AG04449 (cell line): ENCODE measurements around the gene ZNF439.
A peak's percentile ranks its signal among the peaks of the same experiment; 100 is the strongest.

Source experiments
- CTCF ChIA-PET: fragments of 350-600 bp; formaldehyde crosslinking; extraction: SDS; loops from one replicate; lab custom pipeline; 2021; ENCODE audit warnings: antibody characterized with exemption; lab: Yijun Ruan, JAX
- POLR2A ChIA-PET: fragments of 400-600, 350-600 bp; formaldehyde crosslinking; extraction: SDS; loops from one replicate; lab custom pipeline; 2020; ENCODE audit warnings: antibody characterized with exemption, inconsistent platforms; lab: Yijun Ruan, JAX
- DNase-seq: peaks from one replicate; pipeline ENCODE4 v3.0.0-alpha.2; 2010; ENCODE audit warnings: low read depth, low spot score
- H3K4me3 ChIP-seq: 2 replicates; pipeline ENCODE4 v1.5.1; 2011; ENCODE audit warnings: low read depth, mild to moderate bottlenecking, control low read depth, low read length
- TF ChIP-seq, protein P1 (sequence below): IDR thresholded peaks from one replicate; pipeline ENCODE4 v1.5.1; 2011; ENCODE audit warnings: mild to moderate bottlenecking, moderate library complexity, low read length, control low read depth, inconsistent platforms; ENCODE audit not compliant: insufficient read depth; ENCODE audit errors: missing control alignments

The ZNF439 gene

DNA sequence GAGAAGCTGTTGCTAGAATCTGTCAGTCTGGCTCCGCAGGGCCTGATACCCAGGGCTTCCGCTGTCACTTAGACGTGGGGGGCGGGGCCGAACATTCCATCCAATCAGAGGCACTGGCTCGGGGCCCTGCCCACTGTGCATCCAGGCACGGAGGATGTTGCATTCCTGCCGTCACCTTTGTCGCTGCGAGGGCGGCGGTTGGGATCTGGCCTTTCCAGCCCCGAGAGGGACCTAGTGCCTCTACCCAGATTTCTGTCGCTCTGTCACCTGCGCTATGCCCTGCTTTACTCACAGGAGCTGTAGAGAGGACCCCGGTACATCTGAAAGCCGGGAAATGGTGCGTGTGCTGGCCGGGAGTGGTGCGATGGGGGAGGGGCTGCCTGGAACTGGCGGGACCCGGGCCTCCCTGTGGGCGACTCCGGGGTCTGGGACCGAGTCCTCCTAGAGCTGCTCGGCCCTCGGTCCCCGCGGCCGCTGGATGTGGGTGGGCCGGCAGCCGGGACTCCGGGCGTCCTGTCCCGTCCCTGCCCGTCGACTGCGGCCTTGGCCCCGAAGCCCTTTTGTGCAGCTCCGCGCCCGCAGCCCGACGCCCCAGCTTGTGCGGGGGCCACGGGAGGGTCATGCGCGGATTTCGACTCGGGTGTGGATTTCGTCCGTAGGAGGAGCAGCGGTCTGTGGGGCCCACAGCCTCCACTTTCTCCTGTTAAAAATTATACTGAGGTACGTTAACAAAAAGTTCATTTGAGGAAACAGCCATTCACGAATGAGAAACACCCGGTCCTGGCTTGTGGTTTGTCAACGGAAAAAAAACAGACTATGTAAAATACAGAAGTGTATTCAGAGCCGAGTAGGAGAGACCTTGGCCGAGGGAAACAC is at the start of gene ZNF439:
Gene ZNF439, plus strand, starts transcription at position 133 of the 876 bp plus-strand sequence. Its CDS starts 142 bp downstream, at position 275.
- DNase-seq = peak; percentile 7
- peak within 1 kb of the TSS; percentile 78 for H3K4me3 ChIP-seq
- POLR2A ChIA-PET = no interaction called here
- TF ChIP-seq, protein P1, sequence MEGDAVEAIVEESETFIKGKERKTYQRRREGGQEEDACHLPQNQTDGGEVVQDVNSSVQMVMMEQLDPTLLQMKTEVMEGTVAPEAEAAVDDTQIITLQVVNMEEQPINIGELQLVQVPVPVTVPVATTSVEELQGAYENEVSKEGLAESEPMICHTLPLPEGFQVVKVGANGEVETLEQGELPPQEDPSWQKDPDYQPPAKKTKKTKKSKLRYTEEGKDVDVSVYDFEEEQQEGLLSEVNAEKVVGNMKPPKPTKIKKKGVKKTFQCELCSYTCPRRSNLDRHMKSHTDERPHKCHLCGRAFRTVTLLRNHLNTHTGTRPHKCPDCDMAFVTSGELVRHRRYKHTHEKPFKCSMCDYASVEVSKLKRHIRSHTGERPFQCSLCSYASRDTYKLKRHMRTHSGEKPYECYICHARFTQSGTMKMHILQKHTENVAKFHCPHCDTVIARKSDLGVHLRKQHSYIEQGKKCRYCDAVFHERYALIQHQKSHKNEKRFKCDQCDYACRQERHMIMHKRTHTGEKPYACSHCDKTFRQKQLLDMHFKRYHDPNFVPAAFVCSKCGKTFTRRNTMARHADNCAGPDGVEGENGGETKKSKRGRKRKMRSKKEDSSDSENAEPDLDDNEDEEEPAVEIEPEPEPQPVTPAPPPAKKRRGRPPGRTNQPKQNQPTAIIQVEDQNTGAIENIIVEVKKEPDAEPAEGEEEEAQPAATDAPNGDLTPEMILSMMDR = no peak
- CTCF ChIA-PET = interaction anchor here (1.4 to 2.3 kb wide), 2 partner anchors 36 to 139 kb away, joined by 3 to 7 read pairs; no protein-coding TSS in a partner anchor

DNA sequence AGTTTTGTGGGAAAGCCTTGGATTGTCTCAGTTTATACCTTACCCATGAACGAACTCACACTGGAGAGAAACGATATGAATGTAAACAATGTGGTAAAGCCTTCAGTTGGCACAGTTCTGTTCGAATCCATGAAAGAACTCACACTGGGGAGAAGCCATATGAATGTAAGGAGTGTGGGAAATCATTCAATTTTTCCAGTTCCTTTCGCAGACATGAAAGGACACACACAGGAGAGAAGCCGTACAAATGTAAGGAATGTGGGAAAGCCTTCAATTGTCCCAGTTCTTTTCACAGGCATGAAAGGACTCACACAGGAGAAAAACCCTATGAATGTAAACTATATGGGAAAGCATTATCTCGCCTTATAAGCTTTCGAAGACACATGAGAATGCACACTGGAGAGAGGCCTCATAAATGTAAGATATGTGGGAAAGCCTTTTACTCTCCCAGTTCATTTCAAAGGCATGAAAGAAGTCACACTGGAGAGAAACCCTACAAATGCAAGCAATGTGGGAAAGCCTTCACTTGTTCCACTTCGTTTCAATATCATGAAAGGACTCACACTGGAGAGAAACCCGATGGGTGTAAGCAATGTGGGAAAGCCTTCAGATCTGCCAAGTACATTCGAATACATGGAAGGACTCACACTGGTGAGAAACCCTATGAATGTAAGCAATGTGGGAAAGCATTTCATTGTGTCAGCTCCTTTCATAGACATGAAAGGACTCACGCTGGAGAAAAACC is 42.0 kb upstream of the ZNF439 start:
- ChIA-PET POLR2A (no interaction called here), CTCF (interaction anchor here (4.3 kb wide), 1 partner anchor 8 kb away, joined by 25 read pairs; the partner anchor contains the start of gene ZNF491)
- TF ChIP-seq, protein P1 = no peak
- H3K4me3 ChIP-seq = no peak overlapping the region
- DNase-seq = no peak

DNA sequence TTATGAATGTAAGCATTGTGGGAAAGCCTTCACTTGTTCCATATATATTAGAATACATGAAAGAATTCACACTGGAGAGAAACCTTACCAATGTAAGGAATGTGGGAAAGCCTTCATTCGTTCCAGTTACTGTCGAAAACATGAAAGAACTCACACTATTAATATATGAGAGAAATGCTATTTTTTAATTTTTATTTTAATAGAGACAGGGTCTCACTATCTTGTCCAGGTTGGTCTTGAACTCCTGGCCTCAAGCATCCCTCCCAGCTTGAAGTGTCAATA is 41.5 kb upstream of the ZNF439 start:
- TF ChIP-seq, protein P1 = no peak
- no peak for DNase-seq
- POLR2A ChIA-PET = no interaction called here
- H3K4me3 ChIP-seq = no peak overlapping the region
- CTCF ChIA-PET = interaction anchor here (4.3 kb wide), 1 partner anchor 9 kb away, joined by 25 read pairs; the partner anchor contains the start of gene ZNF491

DNA sequence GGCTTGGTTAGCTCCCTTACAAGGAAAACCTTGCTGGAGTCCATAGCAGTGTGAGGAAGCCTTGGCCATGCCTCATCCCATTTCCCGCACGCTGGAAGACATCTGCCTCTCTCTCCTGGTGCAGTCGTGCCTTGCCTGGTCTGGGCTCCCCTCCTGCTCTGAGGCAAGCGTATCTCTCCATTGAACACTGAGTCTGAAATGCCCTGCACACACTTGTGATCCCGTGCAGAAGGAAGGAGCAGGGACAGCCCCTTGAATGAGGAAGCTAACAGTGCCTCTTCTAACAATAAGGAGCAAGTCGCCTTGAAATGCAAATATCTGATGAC is 34.9 kb upstream of the ZNF439 start:
- ChIA-PET CTCF (interaction anchor here (1.0 to 5.9 kb wide), 6 partner anchors 15 to 328 kb away, joined by 3 to 95 read pairs (median 5); partner anchors contain the start of genes ZNF439, ZNF441 and ZNF491), POLR2A (interaction anchor here (0.8 to 1.5 kb wide), 2 partner anchors 16 to 174 kb away, joined by 3 to 4 read pairs; partner anchors contain the start of gene ZNF491)
- TF ChIP-seq, protein P1 = no peak
- no peak for DNase-seq
- peak overlapping the region; percentile 90 for H3K4me3 ChIP-seq

DNA sequence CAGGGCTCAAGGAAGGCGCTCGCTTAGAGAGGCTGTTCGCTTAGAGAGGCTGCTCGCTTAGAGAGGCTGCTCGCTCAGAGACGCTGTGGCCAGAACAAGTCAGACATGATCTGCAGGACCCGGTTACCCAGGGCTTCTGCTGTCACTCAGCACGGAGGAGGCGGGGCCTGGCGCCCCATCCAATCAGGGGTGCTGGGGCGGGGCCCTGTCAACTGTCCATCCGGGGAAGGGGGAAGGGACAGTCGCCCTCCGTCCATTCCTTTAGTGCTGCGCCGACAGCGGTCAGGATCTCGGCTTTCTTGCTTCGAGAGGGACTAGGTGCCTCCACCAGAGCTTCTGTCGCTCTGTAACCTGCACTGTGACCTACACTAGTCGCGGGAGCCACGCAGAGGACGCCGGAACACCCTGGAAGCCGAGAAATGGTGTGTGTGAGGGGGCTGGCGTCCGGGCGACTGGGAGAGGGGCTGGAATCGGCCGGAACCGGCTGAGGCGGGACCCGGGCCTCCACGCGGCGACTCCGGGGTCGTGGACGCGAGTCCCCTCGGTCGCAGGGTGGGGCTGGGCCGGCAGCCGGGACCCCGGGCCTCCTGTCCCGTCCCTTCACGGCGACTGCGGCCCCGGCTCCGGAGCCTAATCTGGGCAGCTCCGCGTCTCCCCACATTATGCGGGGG is 34.4 kb upstream of the ZNF439 start, which contains the start of gene ZNF440:
Gene ZNF440, plus strand, starts transcription at position 245 of the 671 bp plus-strand sequence. Its CDS starts 175 bp downstream, at position 420.
- ChIA-PET CTCF (interaction anchor here (1.0 to 5.9 kb wide), 7 partner anchors 15 to 327 kb away, joined by 3 to 95 read pairs (median 6); partner anchors contain the start of genes ZNF441 and ZNF491), POLR2A (interaction anchor here (1.5 kb wide), 1 partner anchor 174 kb away, joined by 4 read pairs; no protein-coding TSS in a partner anchor)
- TF ChIP-seq, protein P1 = no peak

More for the DNA sequence above, 34.4 kb upstream of the ZNF439 start, which contains the start of gene ZNF440:
- peak; percentile 66 for DNase-seq
- H3K4me3 ChIP-seq = peak within 1 kb of the TSS; percentile 90
